GM12873 (cell line): ENCODE results near the gene CADPS2.

ENCODE experiments used
- TF ChIP-seq, protein P1 (sequence below): IDR thresholded peaks from 2 replicates; pipeline ENCODE4 v1.5.1; 2012; ENCODE audit warnings: low read depth, mild to moderate bottlenecking, moderate library complexity, low read length, control low read depth; ENCODE audit not compliant: insufficient read depth; ENCODE audit errors: missing control alignments

CADPS2 gene

GRCh38 chr7:122755696-122756095 lies 130.6 kb downstream of the CADPS2 start:
- TF ChIP-seq, protein P1, sequence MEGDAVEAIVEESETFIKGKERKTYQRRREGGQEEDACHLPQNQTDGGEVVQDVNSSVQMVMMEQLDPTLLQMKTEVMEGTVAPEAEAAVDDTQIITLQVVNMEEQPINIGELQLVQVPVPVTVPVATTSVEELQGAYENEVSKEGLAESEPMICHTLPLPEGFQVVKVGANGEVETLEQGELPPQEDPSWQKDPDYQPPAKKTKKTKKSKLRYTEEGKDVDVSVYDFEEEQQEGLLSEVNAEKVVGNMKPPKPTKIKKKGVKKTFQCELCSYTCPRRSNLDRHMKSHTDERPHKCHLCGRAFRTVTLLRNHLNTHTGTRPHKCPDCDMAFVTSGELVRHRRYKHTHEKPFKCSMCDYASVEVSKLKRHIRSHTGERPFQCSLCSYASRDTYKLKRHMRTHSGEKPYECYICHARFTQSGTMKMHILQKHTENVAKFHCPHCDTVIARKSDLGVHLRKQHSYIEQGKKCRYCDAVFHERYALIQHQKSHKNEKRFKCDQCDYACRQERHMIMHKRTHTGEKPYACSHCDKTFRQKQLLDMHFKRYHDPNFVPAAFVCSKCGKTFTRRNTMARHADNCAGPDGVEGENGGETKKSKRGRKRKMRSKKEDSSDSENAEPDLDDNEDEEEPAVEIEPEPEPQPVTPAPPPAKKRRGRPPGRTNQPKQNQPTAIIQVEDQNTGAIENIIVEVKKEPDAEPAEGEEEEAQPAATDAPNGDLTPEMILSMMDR, result no peak

DNA sequence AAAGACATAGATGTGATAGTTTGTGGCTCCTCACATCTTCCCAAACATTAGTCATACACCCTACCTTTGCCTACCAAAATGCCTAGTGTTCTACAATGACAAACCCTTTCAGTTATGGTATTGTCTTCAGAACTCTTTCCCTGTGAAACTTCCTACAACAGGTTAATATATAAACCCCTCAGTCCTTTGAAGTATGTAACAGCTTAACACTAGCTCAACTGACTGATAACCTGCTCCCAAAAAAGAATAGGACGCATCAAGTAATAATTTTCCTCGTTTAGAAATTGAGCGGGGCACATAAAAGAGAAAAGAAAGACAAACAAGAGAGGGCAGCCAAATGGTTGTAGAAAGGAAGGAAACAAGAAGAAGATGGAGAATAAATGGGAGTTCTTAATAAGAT lies 133.7 kb downstream of the CADPS2 start:
- TF ChIP-seq, protein P1, result no peak

DNA sequence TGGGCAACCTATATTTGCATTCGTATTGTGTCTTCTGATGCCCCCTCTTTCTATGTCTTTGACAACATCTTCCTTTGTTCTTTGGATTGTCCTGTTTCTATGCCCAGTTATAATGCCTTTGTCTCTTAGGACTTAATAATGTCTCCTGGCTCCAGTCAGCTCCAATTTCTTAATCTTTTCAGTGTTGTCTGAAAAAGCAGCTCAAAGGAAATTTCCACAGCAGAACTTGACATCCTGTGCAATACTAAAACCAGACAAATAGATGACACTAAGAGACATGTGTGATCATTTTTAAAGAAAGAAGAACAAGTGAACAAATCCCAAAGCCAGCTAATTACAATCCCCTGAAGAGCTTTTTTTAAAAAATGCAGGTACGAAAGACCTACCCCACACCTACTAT lies 135.9 kb downstream of the CADPS2 start:
- TF ChIP-seq, protein P1, result no peak

GRCh38 chr7:122748195-122748594 lies 138.1 kb downstream of the CADPS2 start:
- TF ChIP-seq, protein P1, result no peak

DNA sequence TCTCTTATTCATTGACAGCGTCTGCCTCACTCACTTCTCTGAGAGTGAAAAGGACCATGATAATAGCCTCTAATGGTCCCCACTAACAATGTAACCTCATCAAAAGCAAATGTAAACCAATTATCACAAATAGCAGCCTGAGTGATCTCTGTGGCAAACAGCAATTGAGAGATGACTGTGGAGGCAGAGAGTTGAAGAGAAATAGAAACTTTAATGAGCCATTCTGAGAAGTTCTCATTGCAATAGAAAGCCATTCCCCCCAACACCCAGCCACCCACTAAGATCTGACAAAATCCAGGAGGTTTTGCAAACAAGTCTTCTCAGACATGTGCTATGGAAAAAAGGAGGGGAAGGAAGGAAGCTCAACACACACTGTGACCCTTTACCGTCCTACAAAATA lies 139.3 kb downstream of the CADPS2 start:
- TF ChIP-seq, protein P1, result no peak

- TF ChIP-seq, protein P1, result no peak
These were observed 143.0 kb downstream of the CADPS2 start for GRCh38 chr7:122743211-122743610.

GRCh38 chr7:122738947-122739346 lies 147.3 kb downstream of the CADPS2 start:
- TF ChIP-seq, protein P1, result no peak
